HG03135 (cell line): ENCODE results near the gene CHCHD6.
"Not testable (repeated sequence)": the region's sequence is repeated elsewhere in the genome, so short reads cannot be mapped to it uniquely, and the experiment has no call there.

Experiments
- ATAC-seq: cut with Tn5 transposase; IDR thresholded peaks from one replicate; pipeline ENCODE4 v1.9.1; 2021; ENCODE audit warnings: mild to moderate bottlenecking, moderate library complexity; ENCODE audit not compliant: unreplicated experiment

CHCHD6 gene

DNA sequence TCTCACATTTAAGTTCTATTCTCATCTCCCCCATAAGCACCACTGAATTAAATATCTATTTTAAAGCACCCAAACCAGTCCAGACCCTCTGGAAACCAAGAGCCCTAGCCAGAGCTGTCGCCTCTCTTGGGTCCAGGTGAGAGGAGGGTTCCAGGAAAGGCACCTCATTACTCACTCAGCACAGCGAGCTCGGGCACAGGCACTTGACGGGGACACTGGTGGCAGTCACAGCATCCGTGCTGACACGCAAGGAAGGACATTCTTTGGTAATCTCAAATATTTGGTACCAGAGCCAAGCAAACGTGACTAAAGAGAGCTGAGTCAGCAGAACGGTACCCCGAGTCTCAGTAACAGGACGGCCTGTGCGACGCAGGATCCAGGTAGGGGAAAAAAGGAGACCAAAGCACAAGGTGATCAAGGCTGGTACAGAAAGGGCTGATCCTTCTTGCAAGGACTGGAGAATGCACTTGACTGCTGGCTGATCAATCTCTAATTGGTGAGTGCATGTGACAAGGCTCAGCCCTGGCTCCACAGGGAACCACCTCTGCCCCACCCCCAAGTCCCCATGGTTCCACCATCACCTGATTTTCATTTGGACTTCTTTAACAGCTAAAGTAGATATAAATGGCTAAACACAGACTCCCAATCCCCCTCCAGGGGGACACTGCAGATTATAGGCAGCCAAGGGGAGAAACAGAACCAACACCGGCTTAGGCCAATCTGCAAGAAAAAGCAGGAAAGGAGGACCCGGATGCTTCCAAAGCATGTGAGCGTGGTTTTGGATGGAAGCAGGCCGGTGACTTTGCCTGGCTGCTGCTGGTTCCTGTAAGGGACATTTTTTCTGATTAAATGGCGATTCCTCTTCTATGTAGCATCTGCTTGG lies 61.4 kb downstream of the CHCHD6 start:
- ATAC-seq = no peak

DNA sequence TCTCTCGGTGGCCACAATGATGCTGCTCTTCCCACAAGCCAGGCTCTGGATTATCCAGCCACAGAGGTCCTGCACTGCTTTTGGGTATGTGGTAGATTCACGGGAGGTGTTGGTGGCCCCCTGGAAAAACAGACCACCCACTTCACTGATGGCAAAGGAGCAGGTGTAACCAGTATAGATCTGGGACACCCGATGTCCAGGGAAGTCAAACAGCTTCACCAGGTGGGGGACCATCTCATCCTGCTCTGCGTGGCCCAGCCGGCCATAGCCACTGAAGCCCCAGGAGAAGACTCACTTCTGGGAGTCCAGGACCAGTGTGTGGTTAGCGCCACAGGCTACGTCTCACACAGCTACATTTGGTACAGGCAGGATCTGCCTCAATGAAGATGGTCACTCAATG lies 62.6 kb downstream of the CHCHD6 start:
- ATAC-seq = no peak

DNA sequence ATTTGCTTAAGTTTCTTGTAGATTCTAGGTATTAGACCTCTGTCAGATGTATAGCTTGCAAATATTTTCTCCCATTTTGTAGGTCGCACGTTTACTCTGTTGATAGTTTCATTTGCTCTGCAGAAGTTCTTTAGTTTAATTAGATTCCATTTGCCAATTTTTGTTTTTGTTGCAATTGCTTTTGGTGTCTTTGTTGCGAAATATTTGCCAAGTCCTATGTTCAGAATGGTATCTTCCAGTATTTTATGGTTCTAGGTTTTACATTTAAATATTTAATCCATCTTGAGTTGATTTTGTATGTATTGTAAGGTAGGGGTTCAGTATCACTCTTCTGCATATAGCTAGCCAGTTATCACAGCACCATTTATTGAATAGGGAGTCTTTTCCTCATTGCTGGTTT lies 64.9 kb downstream of the CHCHD6 start:
- no peak for ATAC-seq

DNA sequence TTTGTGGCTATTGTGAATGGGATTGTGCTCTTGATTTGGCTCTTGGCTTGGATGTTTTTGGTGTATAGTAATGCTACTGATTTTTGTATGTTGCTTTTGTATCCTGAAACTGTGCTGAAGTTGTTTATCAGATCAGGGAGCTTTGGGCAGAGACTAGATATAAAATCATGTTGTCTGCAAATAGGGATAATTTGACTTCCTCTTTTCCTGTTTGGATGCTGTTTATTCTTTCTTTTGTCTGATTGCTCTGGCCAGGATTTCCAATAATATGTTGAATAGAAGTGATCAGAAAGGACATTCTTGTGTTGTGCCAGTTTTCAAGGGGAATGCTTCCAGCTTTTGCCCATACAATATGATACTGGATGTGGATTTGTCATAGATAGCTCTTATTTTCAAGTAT lies 66.1 kb downstream of the CHCHD6 start:
- ATAC-seq = no peak

DNA sequence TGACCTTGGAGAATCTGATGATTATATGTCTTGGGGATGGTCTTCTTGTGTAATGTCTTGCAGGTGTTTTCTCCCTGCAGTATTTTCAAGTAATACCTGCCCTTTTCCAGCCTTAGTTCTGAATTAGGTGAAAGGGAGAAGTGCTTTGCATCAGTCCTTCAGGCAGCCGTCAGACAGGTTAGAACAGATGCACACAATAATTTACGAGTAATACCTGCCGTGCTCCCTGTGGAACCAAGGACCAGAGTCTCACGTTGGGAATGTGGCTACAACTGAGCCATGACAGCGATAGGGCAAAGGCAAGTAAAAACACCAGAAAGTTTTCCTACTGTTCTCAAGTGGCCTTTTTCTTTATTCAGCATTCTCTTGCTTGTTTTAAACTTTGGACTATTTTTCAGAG lies 69.1 kb downstream of the CHCHD6 start:
- ATAC-seq = no peak

DNA sequence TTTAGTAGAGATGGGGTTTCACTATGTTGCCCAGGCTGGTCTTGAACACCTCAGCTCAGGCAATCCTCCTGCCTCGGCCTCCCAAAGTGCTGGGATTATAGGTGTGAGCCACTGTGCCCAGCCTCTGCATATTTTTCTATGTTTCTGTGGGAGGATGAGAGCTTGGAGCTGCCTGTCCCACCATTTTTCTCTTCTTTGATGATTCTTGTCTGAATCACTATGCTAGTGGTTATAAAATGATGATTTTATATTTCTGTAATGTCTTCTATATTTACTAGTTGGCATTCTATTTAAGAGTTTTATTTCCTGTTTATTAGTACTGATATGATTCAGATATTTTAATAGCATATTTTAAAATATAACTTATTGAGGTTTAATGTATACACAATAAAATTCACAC lies 69.7 kb downstream of the CHCHD6 start:
- ATAC-seq = no peak

DNA sequence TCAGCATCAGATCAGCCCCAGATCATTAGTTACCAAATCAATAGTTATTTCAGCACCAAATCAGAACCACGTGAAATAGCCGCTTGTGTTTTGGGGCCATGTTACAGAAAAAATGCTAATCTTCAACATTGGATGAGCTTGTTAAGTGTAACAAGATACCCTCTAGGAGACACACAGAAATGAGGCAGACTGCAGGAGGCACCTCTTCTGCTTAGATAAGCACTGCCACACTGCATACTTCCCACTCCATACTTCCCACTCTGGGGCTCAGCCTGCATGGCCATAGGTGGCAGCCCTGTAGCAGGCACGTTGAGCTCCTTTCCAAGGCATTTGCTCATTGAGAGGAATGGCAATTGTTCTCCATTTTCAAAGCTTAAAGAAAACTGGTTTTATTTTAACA lies 73.3 kb downstream of the CHCHD6 start:
- no peak for ATAC-seq

DNA sequence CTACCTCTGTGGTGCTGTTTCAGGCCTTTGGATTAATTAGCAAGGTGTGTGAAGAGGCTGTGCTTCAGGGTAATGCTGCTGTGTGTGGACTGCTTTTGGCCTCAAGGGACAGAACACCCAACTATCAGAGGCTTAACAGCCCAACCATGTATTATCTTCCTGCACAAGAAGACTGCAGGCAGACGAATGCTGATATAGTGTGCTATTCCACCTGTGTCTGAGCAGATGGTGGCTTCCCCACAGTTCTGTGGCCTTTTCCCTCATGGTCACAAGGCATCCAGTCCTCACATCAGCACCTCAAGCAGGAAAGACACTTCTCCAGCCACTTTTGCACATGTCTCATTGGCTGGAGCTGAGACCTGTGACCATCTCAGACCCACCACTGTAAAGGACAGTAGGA lies 76.6 kb downstream of the CHCHD6 start:
- ATAC-seq = no peak

DNA sequence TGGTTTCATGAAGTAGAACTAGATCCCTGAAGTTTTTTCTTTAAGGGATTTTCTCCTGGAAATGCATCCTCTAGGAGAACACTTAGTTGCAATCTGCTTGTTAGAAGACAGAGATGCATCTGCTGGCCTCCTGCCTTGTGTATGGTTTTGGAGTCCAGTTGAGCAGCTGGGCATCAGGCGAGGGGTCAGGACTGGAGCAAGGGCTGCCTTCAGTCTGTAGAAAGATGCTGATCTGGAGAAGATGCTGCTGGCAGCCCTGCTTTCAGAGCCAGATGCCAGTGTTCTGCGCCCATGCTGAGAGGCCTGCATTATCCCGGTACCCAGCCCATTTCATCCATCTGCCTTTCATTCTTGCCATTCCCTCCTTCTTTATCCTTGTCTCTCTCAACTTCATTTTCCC lies 77.4 kb downstream of the CHCHD6 start:
- ATAC-seq = no peak

DNA sequence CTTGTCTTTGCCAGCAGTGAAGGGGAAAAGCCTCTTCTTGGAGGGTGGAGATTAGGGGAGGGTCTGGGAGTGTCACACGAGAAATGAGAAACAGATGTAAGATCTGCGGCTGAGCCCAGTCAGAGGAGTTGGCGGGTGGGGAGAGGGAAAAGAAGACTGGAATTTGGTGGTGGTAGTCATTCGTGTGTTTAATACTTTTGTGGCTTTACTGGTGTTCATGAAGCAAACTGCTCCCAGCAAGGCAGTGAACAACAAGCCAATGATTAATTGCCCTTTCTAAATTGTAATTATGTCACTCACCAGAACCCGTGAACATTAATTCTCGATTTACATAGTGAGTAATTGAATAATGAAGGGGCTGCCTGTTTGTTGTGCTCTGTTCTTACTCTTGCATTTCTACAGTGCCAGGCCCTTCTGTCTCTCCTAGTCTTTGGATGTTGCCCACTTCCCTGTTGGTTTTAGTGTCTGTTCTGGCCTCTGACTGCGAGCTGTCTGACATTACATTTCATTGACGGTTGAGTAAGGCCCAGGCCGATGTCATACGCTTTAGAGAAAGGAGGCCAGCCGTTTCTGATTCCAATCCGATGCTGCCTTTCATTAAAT lies 78.0 kb downstream of the CHCHD6 start:
- no peak for ATAC-seq

DNA sequence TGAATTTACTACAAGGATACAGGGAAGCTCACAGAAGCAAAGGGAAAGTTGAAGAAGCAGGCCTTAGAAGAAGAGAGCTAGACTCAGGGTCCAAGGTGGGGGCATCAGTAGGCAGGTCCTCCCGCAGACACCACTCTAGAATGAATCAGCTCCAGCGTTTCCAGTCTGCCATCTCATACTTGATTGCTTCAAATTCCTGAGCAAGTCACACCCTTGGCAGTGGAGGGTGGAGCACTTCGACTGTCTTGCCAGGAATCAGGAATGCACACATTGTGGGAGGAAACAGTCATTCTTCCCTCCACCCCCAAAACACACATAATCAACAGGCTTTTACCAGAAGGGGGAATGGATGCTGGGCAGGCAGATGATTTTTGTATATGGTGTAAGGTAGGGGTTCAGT lies 78.5 kb downstream of the CHCHD6 start:
- ATAC-seq = no peak

DNA sequence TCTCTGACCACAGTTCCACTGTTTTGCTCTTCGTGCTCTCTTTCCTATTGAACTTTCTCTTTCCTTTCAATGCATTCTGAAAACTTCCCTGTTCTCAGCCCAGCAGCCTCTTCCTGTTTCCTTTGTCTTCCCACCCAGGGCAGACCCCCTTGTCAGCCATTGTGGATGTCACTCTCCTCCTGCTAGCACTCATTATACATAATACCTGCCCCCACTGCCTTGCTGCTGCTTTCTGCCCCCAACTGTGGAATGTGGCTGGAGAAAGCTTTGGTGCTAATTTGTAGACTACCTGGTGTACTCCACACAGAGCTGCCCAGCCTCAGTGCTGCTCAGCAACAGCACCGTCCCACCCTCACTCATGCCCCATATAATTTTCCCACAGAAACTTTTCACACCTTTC lies 80.2 kb downstream of the CHCHD6 start:
- no peak for ATAC-seq

DNA sequence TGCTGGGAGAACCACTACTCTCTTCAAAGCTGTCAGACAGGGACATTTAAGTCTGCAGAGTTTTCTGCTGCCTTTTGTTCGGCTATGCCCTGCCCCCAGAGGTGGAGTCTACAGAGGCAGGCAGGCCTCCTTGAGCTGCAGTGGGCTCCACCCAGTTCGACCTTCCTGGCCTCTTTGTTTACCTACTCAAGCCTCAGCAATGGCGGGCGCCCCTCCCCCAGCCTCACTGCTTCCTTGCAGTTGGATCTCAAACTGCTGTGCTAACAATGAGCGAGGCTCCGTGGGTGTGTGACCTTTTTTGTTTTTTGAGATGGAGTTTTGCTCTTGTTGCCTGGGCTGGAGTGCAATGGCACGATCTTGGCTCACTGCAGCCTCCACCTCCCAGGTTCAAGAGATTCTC lies 87.3 kb downstream of the CHCHD6 start:
- ATAC-seq = not testable (repeated sequence)

DNA sequence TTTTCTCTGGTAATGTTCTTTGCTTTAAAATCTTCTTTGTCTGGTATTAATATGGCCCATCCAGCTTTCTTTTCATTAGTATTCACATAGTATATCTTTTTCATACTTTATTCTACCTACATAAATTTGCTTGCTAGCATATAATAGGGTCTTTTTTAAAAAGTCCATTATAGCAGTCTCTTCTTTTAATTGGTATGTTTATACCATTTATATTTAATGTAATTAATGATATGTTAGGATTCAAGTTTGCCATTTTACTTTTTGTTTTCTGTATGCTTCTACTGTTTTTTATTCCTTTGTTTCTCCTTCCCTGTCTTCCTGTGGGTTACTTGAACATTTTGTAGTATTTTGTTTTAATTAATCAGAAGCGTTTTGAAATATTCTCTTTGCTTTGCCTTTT lies 89.0 kb downstream of the CHCHD6 start:
- no peak for ATAC-seq

DNA sequence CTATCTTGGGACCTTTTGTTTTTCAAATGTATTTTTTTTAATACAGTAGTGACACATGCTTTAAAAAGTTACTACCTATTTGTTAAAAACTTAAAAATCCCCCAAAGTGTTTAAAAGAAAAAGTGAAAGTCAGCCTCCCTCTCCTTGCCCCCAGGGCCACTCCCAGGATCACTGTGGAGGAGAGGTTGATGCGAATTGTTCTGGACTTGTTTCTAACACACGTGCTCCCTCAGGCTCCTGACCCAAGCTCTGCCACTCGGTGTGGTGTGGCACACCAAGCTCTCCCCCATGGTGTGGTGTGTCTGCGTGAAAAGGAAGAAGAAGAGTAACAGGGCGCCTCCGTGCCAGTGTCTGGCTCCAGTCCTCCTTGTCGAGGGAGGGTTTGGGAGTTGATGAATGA lies 93.5 kb downstream of the CHCHD6 start:
- ATAC-seq = no peak

DNA sequence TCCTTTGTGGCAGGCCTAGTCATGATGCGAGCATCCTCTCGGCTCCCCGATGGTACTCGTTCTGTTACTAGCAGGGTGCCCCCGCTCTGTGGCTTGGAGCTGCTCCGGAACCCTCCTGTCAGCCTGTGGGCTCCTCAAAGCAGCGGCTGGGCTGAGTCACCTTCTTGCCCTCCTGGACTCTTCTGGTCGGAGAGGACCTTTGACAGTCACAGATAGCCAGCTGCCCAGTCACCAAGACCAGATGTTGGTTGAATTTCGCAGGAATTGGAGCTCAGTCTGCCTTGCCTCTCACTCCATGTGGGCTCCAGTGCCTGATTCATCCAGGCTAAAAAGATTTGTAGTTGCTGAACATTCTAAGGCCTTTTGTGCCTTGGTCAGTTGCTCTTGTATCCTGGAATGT lies 94.5 kb downstream of the CHCHD6 start:
- ATAC-seq = no peak

DNA sequence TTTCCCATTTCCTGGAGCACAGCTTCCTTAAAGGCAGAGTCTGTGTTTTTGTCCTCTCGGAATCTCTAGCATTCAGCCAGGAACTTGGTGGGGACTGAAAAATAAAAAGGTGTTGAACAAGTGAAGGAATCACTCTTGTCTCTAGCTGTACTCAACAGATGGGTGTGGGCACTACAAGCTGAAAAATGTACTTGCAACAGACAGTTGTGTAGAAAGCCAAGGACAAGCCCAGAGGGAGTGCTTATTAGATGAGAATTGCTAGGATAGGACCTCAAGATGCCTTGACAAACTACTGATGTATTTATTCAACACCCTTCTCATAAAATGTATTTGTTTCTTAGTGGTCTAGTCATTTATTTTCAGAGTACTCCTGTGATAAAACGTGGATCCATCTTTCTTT lies 95.1 kb downstream of the CHCHD6 start:
- ATAC-seq = no peak

DNA sequence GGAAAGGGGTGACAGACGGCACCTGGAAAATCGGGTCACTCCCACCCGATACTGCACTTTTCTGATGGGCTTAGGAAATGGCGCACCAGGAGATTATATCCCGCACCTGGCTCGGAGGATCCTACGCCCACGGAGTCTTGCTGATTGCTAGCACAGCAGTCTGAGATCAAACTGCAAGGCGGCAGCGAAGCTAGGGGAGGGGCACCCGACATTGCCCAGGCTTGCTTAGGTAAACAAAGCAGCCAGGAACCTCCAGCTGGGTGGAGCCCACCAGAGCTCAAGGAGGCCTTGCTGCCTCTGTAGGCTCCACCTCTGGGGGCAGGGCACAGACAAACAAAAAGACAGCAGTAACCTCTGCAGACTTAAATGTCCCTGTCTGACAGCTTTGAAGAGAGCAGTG lies 97.3 kb downstream of the CHCHD6 start:
- not testable (repeated sequence) for ATAC-seq

DNA sequence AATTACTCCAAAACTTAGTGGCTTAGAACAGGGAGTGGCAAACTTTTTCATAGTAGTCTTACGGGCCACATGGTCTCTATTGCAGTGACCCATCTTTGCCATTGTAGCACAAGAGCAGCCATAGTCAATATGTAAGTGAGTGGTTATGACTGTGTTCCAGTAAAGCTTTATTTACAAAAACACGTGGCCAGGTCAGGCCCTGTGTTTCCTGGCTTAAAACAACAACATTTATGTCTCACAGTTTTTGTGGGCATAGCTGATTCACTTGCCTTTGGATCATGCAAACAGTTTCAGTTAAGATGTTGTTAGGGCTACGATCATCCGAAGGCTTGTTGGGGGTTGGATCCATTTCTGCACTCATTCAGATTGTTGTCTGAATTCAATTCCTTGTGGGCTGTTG lies 103.8 kb downstream of the CHCHD6 start:
- no peak for ATAC-seq

DNA sequence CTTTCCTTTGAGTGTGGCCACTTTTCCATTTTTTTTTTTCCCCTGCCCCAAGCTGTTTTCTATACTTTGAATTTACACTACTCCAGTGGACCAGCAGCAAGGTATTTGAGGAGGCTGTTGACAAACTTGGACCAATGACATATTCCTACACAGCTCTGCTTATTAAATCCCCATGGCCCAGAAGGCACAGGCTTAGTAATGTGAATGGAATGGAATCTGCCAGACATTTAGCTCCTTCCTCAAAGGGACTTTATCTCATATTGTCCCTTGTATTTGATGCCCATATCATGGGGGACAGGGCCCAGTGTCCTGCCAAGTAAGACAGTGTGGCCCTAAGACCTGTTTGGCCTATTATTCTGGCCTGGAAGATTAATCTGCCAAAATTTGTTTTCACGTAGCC lies 107.5 kb downstream of the CHCHD6 start:
- ATAC-seq = no peak

DNA sequence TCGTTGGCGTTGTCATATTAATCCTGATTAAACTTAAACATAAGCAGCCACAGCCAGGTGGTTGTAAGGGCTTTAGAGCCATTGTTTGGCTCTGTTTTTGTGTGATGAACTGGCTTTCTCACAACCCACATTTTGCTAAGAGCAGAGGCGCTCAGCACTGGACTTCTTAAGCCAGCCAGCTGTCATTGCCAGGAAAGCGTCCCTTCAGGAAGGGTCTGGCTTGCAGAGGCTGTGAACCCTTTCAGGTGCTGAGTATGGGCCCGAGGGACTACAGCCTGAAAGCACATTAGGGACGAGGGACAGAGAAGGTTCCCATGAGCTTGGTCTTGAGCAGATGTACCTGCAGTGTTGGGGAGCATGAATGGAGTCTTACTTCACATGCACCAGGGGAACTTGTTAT lies 112.3 kb downstream of the CHCHD6 start:
- ATAC-seq = no peak

DNA sequence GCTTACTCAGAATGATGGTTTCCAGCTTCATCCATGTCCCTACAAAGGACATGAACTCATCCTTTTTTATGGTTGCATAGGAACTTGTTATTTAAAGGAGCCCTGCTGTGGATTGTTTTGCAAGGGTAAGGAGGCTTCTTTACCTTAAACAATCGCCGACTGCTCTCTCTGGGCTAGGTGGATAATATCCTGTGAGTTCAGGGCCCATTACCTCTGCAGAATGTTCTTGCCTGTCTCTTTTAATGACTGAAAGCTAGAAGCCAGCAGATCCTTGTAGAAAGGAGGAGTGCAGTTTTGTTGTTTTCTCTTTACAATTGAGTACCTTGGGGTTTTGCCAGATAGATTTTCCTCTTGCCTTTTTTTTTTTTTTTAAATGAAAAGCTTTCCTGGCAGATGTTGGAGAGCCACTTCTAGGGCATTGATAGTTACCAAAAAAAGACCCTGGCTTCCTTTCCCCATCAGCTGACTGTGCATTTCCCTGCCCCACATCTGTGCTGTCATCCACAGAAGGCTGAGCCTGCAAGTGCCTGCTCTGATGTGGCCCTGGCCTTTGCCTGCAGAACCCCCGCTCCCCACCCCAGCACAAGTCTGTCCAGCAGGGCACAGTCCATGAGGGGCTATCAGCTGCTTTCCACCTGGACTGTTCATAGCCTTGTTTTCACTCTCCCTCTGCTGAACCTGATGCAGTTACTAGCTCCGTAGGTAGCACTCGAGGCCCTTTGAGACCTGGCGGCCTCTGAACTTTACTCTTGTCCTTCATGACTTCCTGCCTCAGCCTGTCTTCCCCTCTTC lies 113.1 kb downstream of the CHCHD6 start:
- no peak for ATAC-seq
